ENCODE measurements around the gene SIVA1. TPM values are rescaled to one million over a fixed set of nuclear protein-coding genes. Genes with fewer than 3 reads are reported as not detected.

SIVA1 gene
- polyA plus RNA-seq, 3 donors = 102 to 193 (median 156) TPM

DNA sequence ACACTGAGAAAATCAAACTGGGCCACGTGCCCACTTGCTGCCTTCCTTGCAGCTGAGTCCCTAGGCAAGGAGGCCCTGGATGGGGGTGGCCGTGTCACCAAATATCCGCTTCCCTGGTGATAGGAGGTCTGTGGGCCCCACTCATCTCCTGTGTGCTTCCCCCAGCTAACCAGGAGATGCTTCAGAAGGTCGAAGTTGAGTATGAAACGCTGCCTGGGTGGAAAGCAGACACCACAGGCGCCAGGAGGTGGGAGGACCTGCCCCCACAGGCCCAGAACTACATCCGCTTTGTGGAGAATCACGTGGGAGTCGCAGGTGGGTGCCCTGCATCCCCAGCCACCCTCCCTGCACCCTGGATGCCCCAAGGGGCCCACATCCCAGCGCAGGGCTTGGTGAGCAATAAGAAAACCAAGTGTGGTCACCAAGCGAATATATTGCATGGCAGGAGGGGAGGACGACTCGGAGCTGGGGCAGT is 6.8 kb upstream of the SIVA1 start:
- H2AFZ ChIP-seq (ENCODE audit: insufficient read depth, low read depth, low read length, poor library complexity, severe bottlenecking) = no peak overlapping the region

DNA sequence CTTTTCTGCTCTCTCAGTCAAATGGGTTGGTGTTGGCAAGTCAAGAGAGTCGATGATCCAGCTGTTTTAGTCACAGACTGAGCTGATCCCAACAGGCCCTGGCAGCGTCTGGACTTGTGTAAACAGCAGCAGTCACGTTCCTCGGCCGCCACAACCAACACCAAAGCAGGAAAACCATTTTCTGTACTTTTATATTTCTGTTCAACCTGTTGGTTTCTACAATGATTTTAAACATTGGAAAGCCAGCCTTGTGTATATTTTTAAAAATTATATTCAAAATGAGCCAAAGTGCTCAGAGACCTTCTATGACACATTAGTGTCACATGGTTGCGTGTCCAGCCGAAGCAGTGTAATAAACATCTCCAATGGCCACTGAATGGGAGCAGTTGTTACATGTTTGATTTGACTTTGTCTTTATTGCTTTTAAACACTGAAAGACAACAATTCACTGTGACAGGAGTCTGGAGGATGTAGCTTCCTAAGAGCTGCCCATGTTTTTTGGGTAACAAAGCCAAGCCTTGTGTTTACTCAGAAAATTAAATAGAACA is 5.9 kb upstream of the SIVA1 start:
- Histone ChIP-seq H3K9me3 (replicated peaks in 1 of 2; ENCODE audit: control insufficient read depth in 1 of 2, insufficient read depth in 1 of 2, low read length in 2 of 2) (no peaks in the 10 kb centered on the region), H3K27me3 (ENCODE audit: control insufficient read depth in 2 of 2, insufficient read depth in 2 of 2, low read length in 2 of 2) (no peaks in the 10 kb centered on the region), H3K79me2 (ENCODE audit: insufficient read depth, low read length) (no peaks in the 10 kb centered on the region), H3K9ac (ENCODE audit: insufficient read depth, low read length, poor library complexity, severe bottlenecking) (no peak overlapping the region), H2AFZ (ENCODE audit: insufficient read depth, low read depth, low read length, poor library complexity, severe bottlenecking) (no peak overlapping the region), H3K27ac (ENCODE audit: low read depth in 1 of 2, low read length in 2 of 2) (no peak overlapping the region), H4K20me1 (ENCODE audit: insufficient read depth, low read length) (no peaks in the 10 kb centered on the region), H3K4me3 (replicated peaks in 1 of 3; ENCODE audit: low read depth in 2 of 3, low read length in 3 of 3) (no peak overlapping the region), H3K4me2 (replicated peaks; ENCODE audit: extremely low read depth, low read length, poor library complexity, severe bottlenecking) (no peak overlapping the region), H3K36me3 (replicated peaks in 1 of 2; ENCODE audit: control insufficient read depth in 1 of 2, insufficient read depth in 2 of 2, low read length in 2 of 2) (no peaks in the 10 kb centered on the region), H3K4me1 (ENCODE audit: control insufficient read depth in 1 of 2, insufficient read depth in 2 of 2, low read length in 2 of 2) (peaks cover 3 to 21% of the 10 kb centered on the region in 2 donors)
- Mint-ChIP-seq H3K36me3 (peaks cover 0 to 4% of the 10 kb centered on the region in 2 donors), H3K4me3 (no peak overlapping the region), H3K27me3 (ENCODE audit: low read depth in 3 of 3) (no peaks in the 10 kb centered on the region), H3K4me1 (peaks cover 17% of the 10 kb centered on the region), H3K9me3 (peaks cover 0 to 8% (median under 1%) of the 10 kb centered on the region in 7 donors), H3K27ac (no peak overlapping the region)
- DNase-seq = no peak
- intact Hi-C loops (cut with micrococcal nuclease) = no loop called here
- TF ChIP-seq, protein P1, sequence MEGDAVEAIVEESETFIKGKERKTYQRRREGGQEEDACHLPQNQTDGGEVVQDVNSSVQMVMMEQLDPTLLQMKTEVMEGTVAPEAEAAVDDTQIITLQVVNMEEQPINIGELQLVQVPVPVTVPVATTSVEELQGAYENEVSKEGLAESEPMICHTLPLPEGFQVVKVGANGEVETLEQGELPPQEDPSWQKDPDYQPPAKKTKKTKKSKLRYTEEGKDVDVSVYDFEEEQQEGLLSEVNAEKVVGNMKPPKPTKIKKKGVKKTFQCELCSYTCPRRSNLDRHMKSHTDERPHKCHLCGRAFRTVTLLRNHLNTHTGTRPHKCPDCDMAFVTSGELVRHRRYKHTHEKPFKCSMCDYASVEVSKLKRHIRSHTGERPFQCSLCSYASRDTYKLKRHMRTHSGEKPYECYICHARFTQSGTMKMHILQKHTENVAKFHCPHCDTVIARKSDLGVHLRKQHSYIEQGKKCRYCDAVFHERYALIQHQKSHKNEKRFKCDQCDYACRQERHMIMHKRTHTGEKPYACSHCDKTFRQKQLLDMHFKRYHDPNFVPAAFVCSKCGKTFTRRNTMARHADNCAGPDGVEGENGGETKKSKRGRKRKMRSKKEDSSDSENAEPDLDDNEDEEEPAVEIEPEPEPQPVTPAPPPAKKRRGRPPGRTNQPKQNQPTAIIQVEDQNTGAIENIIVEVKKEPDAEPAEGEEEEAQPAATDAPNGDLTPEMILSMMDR (IDR thresholded peaks at IDR 0.05) = no peak
- WGBS (ENCODE audit: insufficient coverage) = 95% methylated on average over 4 of the region's 7 CpGs

More for the DNA sequence above, 6.8 kb upstream of the SIVA1 start:
- H3K36me3 ChIP-seq (replicated peaks in 1 of 2; ENCODE audit: control insufficient read depth in 1 of 2, insufficient read depth in 2 of 2, low read length in 2 of 2) = no peaks in the 10 kb centered on the region
- Mint-ChIP-seq H3K9me3 (peaks cover 0 to 8% (median 0%) of the 10 kb centered on the region in 7 donors), H3K36me3 (peaks cover 0 to 4% of the 10 kb centered on the region in 2 donors), H3K27ac (no peak overlapping the region), H3K4me1 (peaks cover 17% of the 10 kb centered on the region), H3K4me3 (no peak overlapping the region), H3K27me3 (ENCODE audit: low read depth in 3 of 3) (no peaks in the 10 kb centered on the region)
- no peaks in the 10 kb centered on the region for H3K79me2 ChIP-seq (ENCODE audit: insufficient read depth, low read length)
- WGBS (ENCODE audit: insufficient coverage) = 95% methylated on average over 13 of the region's 13 CpGs
- H3K9me3 ChIP-seq (replicated peaks in 1 of 2; ENCODE audit: control insufficient read depth in 1 of 2, insufficient read depth in 1 of 2, low read length in 2 of 2) = no peaks in the 10 kb centered on the region
- peaks cover 0 to 17% of the 10 kb centered on the region in 2 donors for H3K4me1 ChIP-seq (ENCODE audit: control insufficient read depth in 1 of 2, insufficient read depth in 2 of 2, low read length in 2 of 2)
- no peak overlapping the region for H3K27ac ChIP-seq (ENCODE audit: low read depth in 1 of 2, low read length in 2 of 2)
- no peaks in the 10 kb centered on the region for H4K20me1 ChIP-seq (ENCODE audit: insufficient read depth, low read length)
- DNase-seq = no peak
- H3K4me2 ChIP-seq (replicated peaks; ENCODE audit: extremely low read depth, low read length, poor library complexity, severe bottlenecking) = no peak overlapping the region
- no peak overlapping the region for H3K9ac ChIP-seq (ENCODE audit: insufficient read depth, low read length, poor library complexity, severe bottlenecking)
- no peak overlapping the region for H3K4me3 ChIP-seq (replicated peaks in 1 of 3; ENCODE audit: low read depth in 2 of 3, low read length in 3 of 3)
- intact Hi-C loops (cut with micrococcal nuclease) = no loop called here
- TF ChIP-seq, protein P1 (IDR thresholded peaks at IDR 0.05) = no peak
- no peaks in the 10 kb centered on the region for H3K27me3 ChIP-seq (ENCODE audit: control insufficient read depth in 2 of 2, insufficient read depth in 2 of 2, low read length in 2 of 2)

Measured in CD14-positive monocyte (primary cell).